Activated naive CD8-positive, alpha-beta T cell treated with anti-CD3 and anti-CD28 coated beads, Interleukin-2, amount 10 ng/mL, durations not matched to agents 7 days and 5 days (primary cell): Measurements from ENCODE around the gene BLTP3B. TPM values are rescaled to one million over a fixed set of nuclear protein-coding genes. Genes with fewer than 3 reads are reported as not detected.

Experiments
- ATAC-seq: fragments of 150-1000 bp; cut with Tn5 transposase; one replicate; pipeline ENCODE4 v1.10.0; 2021; ENCODE audit warnings: low read depth, moderate library complexity
- POLR2A ChIA-PET: fragments of 350-600 bp; sonication (Branson Sonifier 250); formaldehyde crosslinking; loops from one replicate; lab custom pipeline; 2021; ENCODE audit warnings: antibody characterized with exemption; lab: Charles Lee
- DNase-seq: peaks from one replicate; pipeline ENCODE4 v3.0.0; 2021
- H3K27ac Mint-ChIP-seq: one replicate; pipeline ENCODE4 v1.8.0; 2022; ENCODE audit warnings: mild to moderate bottlenecking, mixed read lengths
- H3K27me3 Mint-ChIP-seq: one replicate; pipeline ENCODE4 v1.8.0; 2022; ENCODE audit warnings: mild to moderate bottlenecking, moderate library complexity, mixed read lengths
- H3K36me3 Mint-ChIP-seq: one replicate; pipeline ENCODE4 v1.8.0; 2021; ENCODE audit warnings: mild to moderate bottlenecking, mixed read lengths
- H3K4me1 Mint-ChIP-seq: one replicate; pipeline ENCODE4 v1.8.0; 2021; ENCODE audit warnings: mixed read lengths
- H3K4me3 Mint-ChIP-seq: one replicate; pipeline ENCODE4 v1.8.0; 2022; ENCODE audit warnings: mild to moderate bottlenecking, moderate library complexity, mixed read lengths
- H3K9me3 Mint-ChIP-seq: one replicate; pipeline ENCODE4 v1.8.0; 2021; ENCODE audit warnings: mixed read lengths
- microRNA-seq: library from miRNA; unstranded; fragments of <30 nt; microRNA quantifications from one replicate; pipeline ENCODE4 v1.2.0, GENCODE V29; 2022
- total RNA-seq, 2 experiments: library from RNA; stranded (reverse); gene quantifications; one replicate each; pipeline ENCODE4 v1.2.3, GENCODE V29; 2021

Gene BLTP3B
- total RNA-seq, 2 experiments from 2014 or later: 23.2 to 24.7 TPM

DNA sequence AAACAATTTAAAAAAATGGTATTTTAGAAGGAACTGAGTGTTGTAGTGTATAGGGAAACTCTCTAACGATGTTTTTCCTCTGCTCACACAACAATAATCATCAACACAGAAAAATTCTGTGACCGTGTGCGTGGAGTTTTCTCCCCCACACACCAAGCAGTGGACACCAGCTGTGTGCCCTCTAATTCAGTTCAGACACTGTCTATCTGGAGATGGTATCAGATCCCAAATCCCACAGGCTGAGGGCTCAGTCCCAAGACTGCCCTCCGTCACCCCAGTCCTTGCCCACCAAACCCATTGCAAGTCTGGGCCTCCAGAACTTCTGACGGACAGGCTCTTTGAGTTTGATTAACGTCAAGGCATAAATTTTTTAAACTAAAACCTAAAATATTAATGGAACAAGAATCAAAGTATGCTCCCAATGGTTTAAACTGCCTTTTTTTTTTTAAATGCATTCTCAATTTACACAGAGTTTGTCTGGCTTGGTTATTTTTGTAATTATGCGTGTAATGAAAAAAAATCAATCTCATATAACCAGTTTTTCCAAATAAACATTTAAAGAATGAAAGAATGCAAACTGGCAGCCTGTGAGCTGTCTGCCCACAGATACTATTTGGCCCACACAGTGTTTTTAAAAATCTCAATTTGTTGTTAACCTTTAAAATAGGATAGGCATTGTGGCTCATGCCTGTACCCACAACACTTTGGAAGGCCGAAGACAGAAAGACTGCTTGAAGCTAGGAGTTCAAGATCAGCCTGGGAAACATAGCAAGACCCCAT is 19.2 kb downstream of the BLTP3B start:
- DNase-seq: no peak
- peaks cover 3% of the 10 kb centered on the region for H3K9me3 Mint-ChIP-seq
- no peak for ATAC-seq

DNA sequence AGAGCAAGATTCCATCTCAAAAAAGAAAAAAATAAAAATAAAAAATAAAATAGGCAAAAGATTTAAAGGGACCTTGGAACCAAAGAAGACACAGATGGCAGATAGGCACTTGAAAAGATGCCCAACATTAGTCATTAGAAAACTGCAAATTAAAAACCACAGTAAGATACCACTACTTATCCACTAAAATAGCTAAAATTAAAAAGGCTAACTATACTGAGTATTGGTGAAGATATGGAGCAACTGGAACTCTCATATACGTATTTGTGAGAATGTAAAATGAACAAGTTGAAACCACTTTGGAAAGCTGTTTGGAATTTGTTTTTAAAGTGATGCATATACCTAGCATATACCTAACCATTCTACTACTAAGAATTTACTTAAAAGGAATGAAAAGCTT is 22.3 kb downstream of the BLTP3B start:
- no peak for DNase-seq
- Mint-ChIP-seq H3K4me1 (no peaks in the 10 kb centered on the region), H3K36me3 (peaks cover 13% of the 10 kb centered on the region), H3K9me3 (peaks cover 5% of the 10 kb centered on the region), H3K27me3 (no peaks in the 10 kb centered on the region), H3K27ac (no peak overlapping the region), H3K4me3 (no peak overlapping the region)
- ATAC-seq: no peak
- POLR2A ChIA-PET: no interaction called here

More for the DNA sequence above, 19.2 kb downstream of the BLTP3B start:
- Mint-ChIP-seq H3K4me1 (peaks cover 9% of the 10 kb centered on the region), H3K4me3 (no peak overlapping the region), H3K27me3 (no peaks in the 10 kb centered on the region), H3K27ac (no peak overlapping the region), H3K36me3 (peaks cover 6% of the 10 kb centered on the region)
- POLR2A ChIA-PET: no interaction called here

DNA sequence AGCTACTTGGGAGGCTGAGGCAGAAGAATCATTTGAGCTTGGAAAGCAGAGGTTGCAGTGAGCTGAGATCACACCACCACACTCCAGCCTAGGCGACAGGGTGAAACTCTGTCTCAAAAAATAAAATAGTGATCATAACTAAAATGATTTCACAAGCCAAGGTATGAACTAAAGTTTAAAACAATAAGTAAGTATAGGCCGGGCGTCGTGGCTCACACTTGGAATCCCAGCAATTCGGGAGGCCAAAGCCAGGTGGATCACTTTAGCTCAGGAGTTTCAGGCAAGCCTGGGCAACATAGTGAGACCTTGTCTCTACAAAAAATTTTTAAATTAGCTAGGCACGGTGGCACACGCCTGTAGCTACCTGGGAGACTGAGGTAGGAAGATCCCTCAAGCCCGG is 27.4 kb downstream of the BLTP3B start:
- H3K4me1 Mint-ChIP-seq: peaks cover under 1% of the 10 kb centered on the region
- peaks cover 2% of the 10 kb centered on the region for H3K9me3 Mint-ChIP-seq
- H3K27ac Mint-ChIP-seq: no peak overlapping the region
- H3K36me3 Mint-ChIP-seq: peaks cover 19% of the 10 kb centered on the region
- no peak overlapping the region for H3K4me3 Mint-ChIP-seq
- POLR2A ChIA-PET: no interaction called here
- ATAC-seq (no peak), DNase-seq (no peak)
- H3K27me3 Mint-ChIP-seq: no peaks in the 10 kb centered on the region

DNA sequence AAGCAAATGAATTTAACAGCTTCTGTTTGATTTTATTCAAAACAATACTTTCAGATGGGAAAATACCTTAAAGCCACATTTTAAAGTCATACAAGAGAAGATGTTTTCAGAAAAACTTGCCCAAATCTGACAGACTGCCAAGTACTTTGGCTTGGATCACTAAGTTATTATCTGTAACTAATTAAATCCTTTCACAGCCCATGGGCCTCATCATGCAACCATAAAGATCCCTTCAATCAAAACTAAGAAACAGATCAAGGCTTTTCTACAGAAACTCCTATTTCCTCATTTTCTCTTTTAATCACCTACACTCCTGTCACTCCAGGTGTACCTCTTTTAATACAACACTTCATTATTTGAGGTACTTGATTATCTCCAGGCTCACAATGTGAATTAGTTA is 28.1 kb downstream of the BLTP3B start:
- no peak overlapping the region for H3K4me3 Mint-ChIP-seq
- no peak for DNase-seq
- H3K4me1 Mint-ChIP-seq: peaks cover 1% of the 10 kb centered on the region
- no peaks in the 10 kb centered on the region for H3K27me3 Mint-ChIP-seq
- ATAC-seq: no peak
- POLR2A ChIA-PET: no interaction called here
- peaks cover 19% of the 10 kb centered on the region for H3K36me3 Mint-ChIP-seq
- H3K9me3 Mint-ChIP-seq: peaks cover 2% of the 10 kb centered on the region
- no peak overlapping the region for H3K27ac Mint-ChIP-seq

GRCh38 chr12:100110276-100110675 is 32.4 kb downstream of the BLTP3B start:
- no peaks in the 10 kb centered on the region for H3K27me3 Mint-ChIP-seq
- POLR2A ChIA-PET: no interaction called here
- H3K27ac Mint-ChIP-seq: no peak overlapping the region
- H3K4me3 Mint-ChIP-seq: no peak overlapping the region
- DNase-seq (no peak), ATAC-seq (no peak)
- peaks cover 31% of the 10 kb centered on the region for H3K36me3 Mint-ChIP-seq
- peaks cover 3% of the 10 kb centered on the region for H3K9me3 Mint-ChIP-seq
- H3K4me1 Mint-ChIP-seq: peaks cover 3% of the 10 kb centered on the region

DNA sequence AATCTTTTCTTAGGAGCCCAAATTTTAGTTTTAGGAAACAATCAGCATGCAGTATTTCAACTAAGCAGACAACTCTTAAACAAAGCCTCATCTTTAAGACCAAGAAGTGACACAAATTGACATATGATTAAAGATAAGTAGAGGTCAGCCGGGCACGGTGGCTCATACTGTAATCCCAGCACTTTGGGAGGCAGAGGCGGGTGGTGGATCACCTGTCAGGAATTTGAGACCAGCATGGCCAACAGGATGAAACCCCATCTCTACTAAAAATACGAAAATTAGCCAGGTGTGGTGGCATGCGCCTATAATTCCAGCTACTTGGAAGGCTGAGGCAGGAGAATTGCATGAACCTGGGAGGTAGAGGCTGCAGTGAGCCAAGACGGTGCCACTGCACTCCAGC is 35.8 kb downstream of the BLTP3B start:
- H3K36me3 Mint-ChIP-seq: peaks cover 29% of the 10 kb centered on the region
- H3K4me1 Mint-ChIP-seq: peaks cover 3% of the 10 kb centered on the region
- no peak overlapping the region for H3K4me3 Mint-ChIP-seq
- no peaks in the 10 kb centered on the region for H3K27me3 Mint-ChIP-seq
- no peak for DNase-seq
- peaks cover 3% of the 10 kb centered on the region for H3K9me3 Mint-ChIP-seq
- H3K27ac Mint-ChIP-seq: no peak overlapping the region
- POLR2A ChIA-PET: no interaction called here
- ATAC-seq: no peak

GRCh38 chr12:100105661-100106060 is 37.0 kb downstream of the BLTP3B start:
- ATAC-seq (no peak), DNase-seq (no peak)
- no peak overlapping the region for H3K27ac Mint-ChIP-seq
- peaks cover 29% of the 10 kb centered on the region for H3K36me3 Mint-ChIP-seq
- H3K4me1 Mint-ChIP-seq: peaks cover 3% of the 10 kb centered on the region
- peaks cover 3% of the 10 kb centered on the region for H3K9me3 Mint-ChIP-seq
- no peaks in the 10 kb centered on the region for H3K27me3 Mint-ChIP-seq
- POLR2A ChIA-PET: no interaction called here
- H3K4me3 Mint-ChIP-seq: no peak overlapping the region

GRCh38 chr12:100101000-100101399 is 41.7 kb downstream of the BLTP3B start:
- POLR2A ChIA-PET: no interaction called here
- ATAC-seq (no peak), DNase-seq (no peak)
- H3K9me3 Mint-ChIP-seq: no peaks in the 10 kb centered on the region
- H3K27ac Mint-ChIP-seq: no peak overlapping the region
- H3K4me3 Mint-ChIP-seq: no peak overlapping the region
- H3K4me1 Mint-ChIP-seq: no peaks in the 10 kb centered on the region
- H3K36me3 Mint-ChIP-seq: peaks cover 12% of the 10 kb centered on the region
- H3K27me3 Mint-ChIP-seq: no peaks in the 10 kb centered on the region

Small RNA genes within 50 kb of the gene (microRNA-seq; reads per million reads assigned to microRNA genes)
- not detected for gene MIR1827

Other genes with a start within 250 kb of the BLTP3B start
- gene ANKS1B, start 157.9 kb downstream of the BLTP3B start, total RNA-seq: not detected
- 10 to 100 TPM; 36.0 to 38.2 TPM for gene ACTR6, start 57.9 kb upstream of the BLTP3B start, total RNA-seq
- 1 to 10 TPM; 2.0 to 2.3 TPM for gene DEPDC4, start 124.2 kb upstream of the BLTP3B start, total RNA-seq
- 10 to 100 TPM; 37.2 to 37.8 TPM for gene SCYL2, start 124.3 kb upstream of the BLTP3B start, total RNA-seq
- gene SLC17A8, start 214.2 kb upstream of the BLTP3B start, total RNA-seq: not detected